ENCODE data around the gene ADORA1. TPM values are rescaled to one million over a fixed set of nuclear protein-coding genes. Genes with fewer than 3 reads are reported as not detected.
A peak's percentile ranks its signal among the peaks of the same experiment; 100 is the strongest.

Gene ADORA1
- polyA plus RNA-seq, 3 donors: 0.13 to 1.1 TPM; not detected in 1

- Histone ChIP-seq H3K4me3 (replicated peaks in 1 of 3; ENCODE audit: low read depth in 2 of 3, low read length in 3 of 3) (no peak overlapping the region), H3K36me3 (replicated peaks in 1 of 2; ENCODE audit: control insufficient read depth in 1 of 2, insufficient read depth in 2 of 2, low read length in 2 of 2) (no peaks in the 10 kb centered on the region), H3K4me2 (replicated peaks; ENCODE audit: extremely low read depth, low read length, poor library complexity, severe bottlenecking) (no peak overlapping the region), H3K9ac (ENCODE audit: insufficient read depth, low read length, poor library complexity, severe bottlenecking) (no peak overlapping the region), H3K27me3 (ENCODE audit: control insufficient read depth in 2 of 2, insufficient read depth in 2 of 2, low read length in 2 of 2) (peaks cover 0 to 4% of the 10 kb centered on the region in 2 donors), H2AFZ (ENCODE audit: insufficient read depth, low read depth, low read length, poor library complexity, severe bottlenecking) (no peak overlapping the region), H3K9me3 (replicated peaks in 1 of 2; ENCODE audit: control insufficient read depth in 1 of 2, insufficient read depth in 1 of 2, low read length in 2 of 2) (no peaks in the 10 kb centered on the region), H3K4me1 (ENCODE audit: control insufficient read depth in 1 of 2, insufficient read depth in 2 of 2, low read length in 2 of 2) (no peaks in the 10 kb centered on the region), H4K20me1 (ENCODE audit: insufficient read depth, low read length) (no peaks in the 10 kb centered on the region), H3K27ac (ENCODE audit: low read depth in 1 of 2, low read length in 2 of 2) (no peak overlapping the region), H3K79me2 (ENCODE audit: insufficient read depth, low read length) (no peaks in the 10 kb centered on the region)
- Mint-ChIP-seq H3K36me3 (no peaks in the 10 kb centered on the region), H3K4me3 (peak overlapping the region in 1 of 2 donors; percentile 13), H3K4me1 (peaks cover 3% of the 10 kb centered on the region), H3K27me3 (ENCODE audit: low read depth in 3 of 3) (peaks cover 9 to 32% (median 24%) of the 10 kb centered on the region in 3 donors), H3K27ac (no peak overlapping the region), H3K9me3 (no peaks in the 10 kb centered on the region)
- 80% methylated on average over 3 of the region's 9 CpGs for WGBS (ENCODE audit: insufficient coverage)
- intact Hi-C loops (cut with micrococcal nuclease): no loop called here
- DNase-seq: no peak
- no peak for TF ChIP-seq CTCF (IDR thresholded peaks at IDR 0.05)
These were observed 23.2 kb downstream of the ADORA1 start for GRCh38 chr1:203150511-203151297.

GRCh38 chr1:203151362-203152157, 24.0 kb downstream of the ADORA1 start:
- H2AFZ ChIP-seq (ENCODE audit: insufficient read depth, low read depth, low read length, poor library complexity, severe bottlenecking): no peak overlapping the region
- Mint-ChIP-seq H3K4me1 (peaks cover 3% of the 10 kb centered on the region), H3K4me3 (no peak overlapping the region), H3K27me3 (ENCODE audit: low read depth in 3 of 3) (peaks cover 9 to 32% (median 29%) of the 10 kb centered on the region in 3 donors), H3K27ac (peak overlapping the region in 1 of 7 donors; percentile 39), H3K36me3 (no peaks in the 10 kb centered on the region), H3K9me3 (no peaks in the 10 kb centered on the region)
- no peaks in the 10 kb centered on the region for H4K20me1 ChIP-seq (ENCODE audit: insufficient read depth, low read length)
- no peak for TF ChIP-seq CTCF (IDR thresholded peaks at IDR 0.05)
- no peak overlapping the region for H3K9ac ChIP-seq (ENCODE audit: insufficient read depth, low read length, poor library complexity, severe bottlenecking)
- intact Hi-C loops (cut with micrococcal nuclease): no loop called here
- no peaks in the 10 kb centered on the region for H3K9me3 ChIP-seq (replicated peaks in 1 of 2; ENCODE audit: control insufficient read depth in 1 of 2, insufficient read depth in 1 of 2, low read length in 2 of 2)
- peaks cover 0 to 4% of the 10 kb centered on the region in 2 donors for H3K27me3 ChIP-seq (ENCODE audit: control insufficient read depth in 2 of 2, insufficient read depth in 2 of 2, low read length in 2 of 2)
- H3K4me1 ChIP-seq (ENCODE audit: control insufficient read depth in 1 of 2, insufficient read depth in 2 of 2, low read length in 2 of 2): no peaks in the 10 kb centered on the region
- H3K4me3 ChIP-seq (replicated peaks in 1 of 3; ENCODE audit: low read depth in 2 of 3, low read length in 3 of 3): no peak overlapping the region
- H3K27ac ChIP-seq (ENCODE audit: low read depth in 1 of 2, low read length in 2 of 2): no peak overlapping the region
- no peak for DNase-seq
- no peak overlapping the region for H3K4me2 ChIP-seq (replicated peaks; ENCODE audit: extremely low read depth, low read length, poor library complexity, severe bottlenecking)
- H3K36me3 ChIP-seq (replicated peaks in 1 of 2; ENCODE audit: control insufficient read depth in 1 of 2, insufficient read depth in 2 of 2, low read length in 2 of 2): no peaks in the 10 kb centered on the region
- 78% methylated on average over 6 of the region's 9 CpGs for WGBS (ENCODE audit: insufficient coverage)
- H3K79me2 ChIP-seq (ENCODE audit: insufficient read depth, low read length): no peaks in the 10 kb centered on the region

All from CD14-positive monocyte (primary cell).